Upper lobe of right lung (tissue), 1 donor: ENCODE measurements around the gene GRK5. TPM values are rescaled to one million over a fixed set of nuclear protein-coding genes. Genes with fewer than 3 reads are reported as not detected.

Source experiments
- ATAC-seq: fragments of 200-7000 bp; cut with Tn5 transposase; one replicate; pipeline ENCODE4 v1.9.1; 2020; ENCODE audit warnings: mild to moderate bottlenecking, moderate library complexity
- DNase-seq: peaks from one replicate; pipeline ENCODE4 v3.0.0-alpha.2; 2020
- H3K27ac ChIP-seq: fragments of 200-600 bp; one replicate; pipeline ENCODE4 v1.8.0; 2022
- H3K27me3 ChIP-seq: fragments of 200-600 bp; one replicate; pipeline ENCODE4 v1.8.0; 2022; ENCODE audit warnings: mild to moderate bottlenecking
- H3K36me3 ChIP-seq: fragments of 200-600 bp; one replicate; pipeline ENCODE4 v1.8.0; 2022
- H3K4me1 ChIP-seq: fragments of 200-600 bp; one replicate; pipeline ENCODE4 v1.8.0; 2022
- H3K4me3 ChIP-seq: fragments of 200-600 bp; one replicate; pipeline ENCODE4 v1.8.0; 2022; ENCODE audit warnings: mild to moderate bottlenecking
- H3K9me3 ChIP-seq: fragments of 200-600 bp; one replicate; pipeline ENCODE4 v1.8.0; 2022
- intact Hi-C: fragments of 100-400 bp; cut with DNase I; formaldehyde crosslinking; loops from one replicate; pipeline ENCODE4 v1.11.0; 2022
- total RNA-seq: library from RNA; stranded (reverse); fragmentation: NEBNext Ultra II Directional; extraction: Animal tissue kit (Norgen Biotek cat#: 25700); gene quantifications from one replicate; pipeline ENCODE4 v1.2.1, GENCODE V29; 2021
- TF ChIP-seq, protein P1 (sequence below): fragments of 200-600 bp; IDR thresholded peaks from one replicate; pipeline ENCODE4 v1.8.0; 2022; ENCODE audit warnings: antibody characterized with exemption
- donor health status: DM: no; HTN: yes; CAD: no; lungs with severe emphysema.

The GRK5 gene
- total RNA-seq, 1 donor from 2014 or later = 83.5 TPM

DNA sequence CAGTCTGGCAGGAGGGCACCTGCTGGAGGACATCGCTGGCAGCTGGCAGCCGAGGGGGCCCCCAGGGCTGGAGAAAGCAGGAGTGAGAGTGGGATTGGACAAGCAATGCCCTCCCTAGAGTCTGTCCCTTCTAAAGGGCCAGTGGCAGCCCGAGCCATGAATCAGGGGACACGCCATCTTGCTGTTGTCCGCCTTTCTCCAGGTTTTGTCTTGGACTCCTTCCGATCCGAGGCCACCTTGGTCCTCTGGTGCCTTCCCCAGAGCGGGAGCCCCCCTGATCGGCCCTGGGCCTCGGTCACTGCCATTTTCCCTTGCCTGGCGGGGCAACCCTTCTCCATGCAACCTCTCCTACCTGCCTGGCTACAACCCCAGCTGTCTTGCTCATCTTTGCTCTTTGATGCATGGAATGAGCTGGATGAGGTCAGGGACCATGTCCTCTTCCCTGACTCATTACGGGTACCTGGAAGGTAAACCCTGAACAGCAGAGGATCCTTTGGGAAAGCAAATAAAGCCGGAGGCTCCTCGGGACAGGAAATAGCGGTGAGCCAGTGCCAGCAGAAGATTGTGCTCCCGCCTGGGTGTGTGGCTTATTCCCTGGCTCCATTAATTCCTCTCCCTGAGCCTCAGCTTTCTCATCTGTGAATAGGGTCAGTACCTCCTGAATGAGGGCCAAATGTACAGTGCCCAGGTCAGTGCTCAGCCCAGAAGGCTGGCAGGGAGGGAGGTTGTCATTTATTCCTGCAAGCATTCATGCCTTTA lies 112.0 kb downstream of the GRK5 start:
- no peak overlapping the region for H3K4me3 ChIP-seq
- intact Hi-C loops = no loop called here
- DNase-seq = no peak
- no peak for ATAC-seq
- H3K4me1 ChIP-seq = peaks cover 57% of the 10 kb centered on the region
- no peaks in the 10 kb centered on the region for H3K9me3 ChIP-seq
- no peaks in the 10 kb centered on the region for H3K27me3 ChIP-seq
- no peak overlapping the region for H3K27ac ChIP-seq
- H3K36me3 ChIP-seq = no peaks in the 10 kb centered on the region
- TF ChIP-seq, protein P1, sequence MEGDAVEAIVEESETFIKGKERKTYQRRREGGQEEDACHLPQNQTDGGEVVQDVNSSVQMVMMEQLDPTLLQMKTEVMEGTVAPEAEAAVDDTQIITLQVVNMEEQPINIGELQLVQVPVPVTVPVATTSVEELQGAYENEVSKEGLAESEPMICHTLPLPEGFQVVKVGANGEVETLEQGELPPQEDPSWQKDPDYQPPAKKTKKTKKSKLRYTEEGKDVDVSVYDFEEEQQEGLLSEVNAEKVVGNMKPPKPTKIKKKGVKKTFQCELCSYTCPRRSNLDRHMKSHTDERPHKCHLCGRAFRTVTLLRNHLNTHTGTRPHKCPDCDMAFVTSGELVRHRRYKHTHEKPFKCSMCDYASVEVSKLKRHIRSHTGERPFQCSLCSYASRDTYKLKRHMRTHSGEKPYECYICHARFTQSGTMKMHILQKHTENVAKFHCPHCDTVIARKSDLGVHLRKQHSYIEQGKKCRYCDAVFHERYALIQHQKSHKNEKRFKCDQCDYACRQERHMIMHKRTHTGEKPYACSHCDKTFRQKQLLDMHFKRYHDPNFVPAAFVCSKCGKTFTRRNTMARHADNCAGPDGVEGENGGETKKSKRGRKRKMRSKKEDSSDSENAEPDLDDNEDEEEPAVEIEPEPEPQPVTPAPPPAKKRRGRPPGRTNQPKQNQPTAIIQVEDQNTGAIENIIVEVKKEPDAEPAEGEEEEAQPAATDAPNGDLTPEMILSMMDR = no peak

DNA sequence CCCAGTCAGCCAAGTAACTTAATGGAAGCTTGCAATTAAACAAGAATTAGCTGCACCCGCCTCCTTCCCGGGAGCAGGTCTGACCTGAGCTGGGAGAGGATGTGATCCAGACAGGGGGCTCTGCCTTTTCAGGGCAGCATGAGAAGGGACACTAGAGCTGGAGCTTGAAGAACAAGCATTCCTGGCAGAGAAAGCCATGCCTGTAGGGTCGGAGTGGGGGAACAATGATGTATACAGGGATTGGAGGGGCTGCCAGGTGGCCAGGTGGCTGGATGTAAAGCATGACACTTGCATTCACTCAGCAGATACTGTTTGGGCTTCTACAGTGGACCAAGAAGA lies 112.5 kb downstream of the GRK5 start:
- Histone ChIP-seq H3K27me3 (no peaks in the 10 kb centered on the region), H3K4me3 (no peak overlapping the region), H3K27ac (no peak overlapping the region), H3K9me3 (no peaks in the 10 kb centered on the region), H3K36me3 (no peaks in the 10 kb centered on the region), H3K4me1 (peaks cover 53% of the 10 kb centered on the region)
- TF ChIP-seq, protein P1 = no peak
- intact Hi-C loops = no loop called here
- ATAC-seq (no peak), DNase-seq (no peak)

- TF ChIP-seq, protein P1 = no peak
- ATAC-seq (no peak), DNase-seq (no peak)
- H3K4me1 ChIP-seq = peaks cover 43% of the 10 kb centered on the region
- H3K27ac ChIP-seq = no peak overlapping the region
- no peaks in the 10 kb centered on the region for H3K9me3 ChIP-seq
- intact Hi-C loops = no loop called here
- no peaks in the 10 kb centered on the region for H3K27me3 ChIP-seq
- H3K4me3 ChIP-seq = no peak overlapping the region
- H3K36me3 ChIP-seq = no peaks in the 10 kb centered on the region
These were observed 113.6 kb downstream of the GRK5 start for GRCh38 chr10:119320981-119321380.

DNA sequence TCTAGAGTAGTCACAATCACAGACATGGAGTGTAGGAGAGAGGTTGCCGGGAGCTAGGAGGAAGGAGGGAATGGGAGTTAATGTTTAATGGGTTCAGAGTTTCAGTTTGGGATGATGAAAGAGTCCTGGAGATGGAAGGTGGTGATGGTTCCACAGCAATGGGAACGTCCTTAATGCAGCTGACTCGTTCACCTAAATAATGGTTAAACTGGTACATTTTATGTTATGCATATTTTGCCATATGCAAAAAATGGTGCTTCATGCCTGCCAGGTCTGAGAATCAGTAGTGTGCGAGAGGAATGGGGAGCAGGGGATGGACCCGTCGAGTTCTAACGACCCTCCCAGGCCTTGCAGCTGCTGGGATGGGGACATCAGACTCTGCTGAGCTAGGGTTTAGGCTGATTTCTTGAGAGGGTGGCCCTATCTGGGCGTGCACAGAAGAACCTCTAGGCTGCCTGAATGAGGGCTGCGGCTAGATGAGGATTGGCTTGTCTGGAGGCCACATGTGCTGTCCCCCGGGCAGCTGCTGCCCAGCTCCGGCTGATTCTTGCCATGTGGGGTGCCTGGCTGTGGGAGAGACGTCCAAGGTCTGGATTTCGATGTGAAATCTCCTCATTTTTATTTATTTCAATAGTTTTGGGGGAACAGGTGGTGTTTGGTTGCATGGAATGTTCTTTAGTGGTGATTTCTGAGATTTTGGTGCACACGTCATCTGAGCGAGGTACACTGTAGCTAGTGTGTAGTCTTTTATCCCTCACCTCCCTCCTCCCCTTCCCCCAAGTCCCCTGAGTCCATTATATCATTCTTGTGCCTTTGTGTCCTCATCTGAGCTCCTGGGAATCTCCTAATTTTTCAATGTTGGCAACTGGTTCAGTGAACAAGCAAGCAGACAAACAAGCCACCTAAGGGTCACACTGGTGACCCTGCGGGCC lies 116.0 kb downstream of the GRK5 start:
- no peaks in the 10 kb centered on the region for H3K36me3 ChIP-seq
- no peak overlapping the region for H3K4me3 ChIP-seq
- no peaks in the 10 kb centered on the region for H3K27me3 ChIP-seq
- no peaks in the 10 kb centered on the region for H3K9me3 ChIP-seq
- no peak overlapping the region for H3K27ac ChIP-seq
- TF ChIP-seq, protein P1 = no peak
- ATAC-seq (no peak), DNase-seq (no peak)
- peaks cover 26% of the 10 kb centered on the region for H3K4me1 ChIP-seq
- intact Hi-C loops = no loop called here

GRCh38 chr10:119325131-119325530 lies 117.8 kb downstream of the GRK5 start:
- no peaks in the 10 kb centered on the region for H3K27me3 ChIP-seq
- TF ChIP-seq, protein P1 = no peak
- DNase-seq (no peak), ATAC-seq (no peak)
- no peaks in the 10 kb centered on the region for H3K9me3 ChIP-seq
- H3K4me3 ChIP-seq = no peak overlapping the region
- H3K4me1 ChIP-seq = peaks cover 15% of the 10 kb centered on the region
- intact Hi-C loops = no loop called here
- no peaks in the 10 kb centered on the region for H3K36me3 ChIP-seq
- no peak overlapping the region for H3K27ac ChIP-seq
